RWPE1 (cell line): Measurements from ENCODE around the gene HOXC9.

Experiments used
- CTCF ChIA-PET: fragments of 350-600 bp; sonication (Branson Sonifier 250); formaldehyde crosslinking; extraction: SDS; loops from one replicate; lab custom pipeline; 2021; lab: Yijun Ruan, JAX
- POLR2A ChIA-PET: fragments of 400-600 bp; formaldehyde crosslinking; extraction: SDS; loops from one replicate; lab custom pipeline; 2020; ENCODE audit warnings: antibody characterized with exemption; ENCODE audit not compliant: low non-redundant PET; lab: Yijun Ruan, JAX
- DNase-seq: peaks from one replicate; pipeline ENCODE4 v3.0.0; 2012; ENCODE audit warnings: low spot score
- H3K27ac ChIP-seq: fragments of 450-650 bp; 2 replicates; pipeline ENCODE4 v1.5.1; 2017
- TF ChIP-seq, protein P1 (sequence below): fragments of 450-650 bp; conservative IDR thresholded peaks from 2 replicates; pipeline ENCODE4 v1.5.1; 2017; ENCODE audit warnings: low read depth, mild to moderate bottlenecking

HOXC9 gene

GRCh38 chr12:53980104-53980801, 19.7 kb upstream of the HOXC9 start:
- ChIA-PET POLR2A (no interaction called here), CTCF (interaction anchor here (0.6 to 1.2 kb wide), 2 partner anchors 29 to 221 kb away, joined by 3 read pairs; partner anchors contain the start of gene HOXC8)
- TF ChIP-seq, protein P1, sequence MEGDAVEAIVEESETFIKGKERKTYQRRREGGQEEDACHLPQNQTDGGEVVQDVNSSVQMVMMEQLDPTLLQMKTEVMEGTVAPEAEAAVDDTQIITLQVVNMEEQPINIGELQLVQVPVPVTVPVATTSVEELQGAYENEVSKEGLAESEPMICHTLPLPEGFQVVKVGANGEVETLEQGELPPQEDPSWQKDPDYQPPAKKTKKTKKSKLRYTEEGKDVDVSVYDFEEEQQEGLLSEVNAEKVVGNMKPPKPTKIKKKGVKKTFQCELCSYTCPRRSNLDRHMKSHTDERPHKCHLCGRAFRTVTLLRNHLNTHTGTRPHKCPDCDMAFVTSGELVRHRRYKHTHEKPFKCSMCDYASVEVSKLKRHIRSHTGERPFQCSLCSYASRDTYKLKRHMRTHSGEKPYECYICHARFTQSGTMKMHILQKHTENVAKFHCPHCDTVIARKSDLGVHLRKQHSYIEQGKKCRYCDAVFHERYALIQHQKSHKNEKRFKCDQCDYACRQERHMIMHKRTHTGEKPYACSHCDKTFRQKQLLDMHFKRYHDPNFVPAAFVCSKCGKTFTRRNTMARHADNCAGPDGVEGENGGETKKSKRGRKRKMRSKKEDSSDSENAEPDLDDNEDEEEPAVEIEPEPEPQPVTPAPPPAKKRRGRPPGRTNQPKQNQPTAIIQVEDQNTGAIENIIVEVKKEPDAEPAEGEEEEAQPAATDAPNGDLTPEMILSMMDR, result no peak
- H3K27ac ChIP-seq, result no peak overlapping the region
- DNase-seq, result no peak

DNA sequence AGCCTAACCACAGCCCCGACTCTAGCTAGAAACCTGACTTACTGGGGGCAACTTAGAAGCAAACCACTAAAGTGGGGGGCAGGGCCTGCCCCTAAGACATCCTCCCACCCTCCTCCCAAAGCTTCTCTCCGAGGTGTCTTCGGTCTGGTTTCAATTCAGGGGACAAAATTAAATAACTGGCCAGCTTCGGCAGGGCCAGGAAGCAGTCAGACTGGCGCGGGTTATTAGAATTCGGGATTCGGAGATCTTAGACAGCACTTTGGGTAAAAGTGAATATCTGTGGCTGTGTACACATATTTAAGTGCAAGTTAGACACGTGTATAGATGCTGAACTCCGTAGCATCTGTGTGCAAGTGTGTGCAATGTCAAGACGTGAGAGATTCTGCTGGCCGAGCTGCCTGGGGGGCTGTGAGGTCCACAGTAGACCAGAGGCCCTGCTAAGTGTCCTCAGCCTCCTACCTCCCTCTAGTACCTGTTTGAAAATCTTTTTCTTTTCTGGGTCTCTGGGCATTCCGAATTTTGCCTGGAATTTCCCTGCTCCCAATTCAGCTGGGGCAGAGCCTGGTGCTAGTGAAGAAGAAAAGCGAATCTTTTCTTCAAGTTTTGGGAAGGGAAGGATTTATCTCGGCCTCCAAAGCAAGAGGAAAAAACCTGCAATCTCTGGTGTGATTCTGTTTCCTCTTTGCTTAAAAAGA, 19.0 kb upstream of the HOXC9 start:
- ChIA-PET POLR2A (interaction anchor here (0.6 kb wide), 1 partner anchor 262 kb away, joined by 3 read pairs; no protein-coding TSS in a partner anchor), CTCF (interaction anchor here (0.6 to 1.2 kb wide), 2 partner anchors 28 to 220 kb away, joined by 3 read pairs; partner anchors contain the start of gene HOXC8)
- TF ChIP-seq, protein P1, result no peak
- DNase-seq, result no peak
- no peak overlapping the region for H3K27ac ChIP-seq

GRCh38 chr12:53981634-53982565, 18.1 kb upstream of the HOXC9 start:
- DNase-seq, result no peak
- ChIA-PET POLR2A (no interaction called here), CTCF (interaction anchor here (0.6 to 0.7 kb wide), 2 partner anchors 152 to 312 kb away, joined by 3 to 7 read pairs; no protein-coding TSS in a partner anchor)
- no peak overlapping the region for H3K27ac ChIP-seq
- TF ChIP-seq, protein P1, result no peak

- ChIA-PET CTCF (no interaction called here), POLR2A (no interaction called here)
- no peak overlapping the region for H3K27ac ChIP-seq
- TF ChIP-seq, protein P1, result no peak
- DNase-seq, result no peak
These were observed 17.1 kb upstream of the HOXC9 start for GRCh38 chr12:53982648-53983567.

- ChIA-PET POLR2A (no interaction called here), CTCF (interaction anchor here (0.6 kb wide), 2 partner anchors 230 to 1941 kb away, joined by 3 to 4 read pairs; no protein-coding TSS in a partner anchor)
- no peak for DNase-seq
- TF ChIP-seq, protein P1, result no peak
- H3K27ac ChIP-seq, result no peak overlapping the region
These were observed 16.4 kb upstream of the HOXC9 start for GRCh38 chr12:53983568-53983949.
